ENCODE data around the gene CDKN2AIP. TPM values are rescaled to one million over a fixed set of nuclear protein-coding genes. Genes with fewer than 3 reads are reported as not detected.

Gene CDKN2AIP
- total and polyA plus RNA-seq, 8 donors = 11.0 to 44.3 (median 22.3) TPM

DNA sequence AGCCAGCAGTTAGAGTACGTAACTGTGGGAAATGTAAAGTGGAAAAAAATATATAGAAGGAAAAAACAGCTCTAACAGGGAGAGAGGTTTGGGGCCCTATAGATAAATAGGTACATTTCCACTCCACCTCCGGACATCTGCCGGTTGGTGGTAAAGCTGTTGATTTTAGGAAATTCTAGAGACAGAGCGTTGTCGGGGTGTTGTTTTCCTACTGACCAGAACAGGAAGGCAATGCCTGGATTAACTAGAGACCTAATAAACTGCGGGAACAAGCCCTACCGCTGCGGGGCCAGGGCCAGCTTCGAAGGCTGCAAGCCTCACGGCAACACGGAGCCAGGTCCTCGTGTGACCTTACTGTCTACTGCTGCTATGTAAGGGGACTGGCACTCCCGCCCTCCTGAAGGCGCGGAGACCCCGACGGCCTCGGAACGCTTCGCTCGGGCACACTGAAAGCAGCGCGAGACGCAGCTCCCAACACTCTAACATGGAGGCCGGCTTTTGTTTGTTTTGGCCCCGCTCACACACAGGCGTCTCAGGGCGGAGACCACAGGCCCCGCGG is 702 bp upstream of the CDKN2AIP start:
- H3K9me3 ChIP-seq = no peaks in the 10 kb centered on the region
- H3K4me1 ChIP-seq = peaks cover 20 to 54% (median 36%) of the 10 kb centered on the region in 4 donors
- intact Hi-C loops (cut with DNase I; ENCODE audit: low total_unique reads) = no loop called here
- 0 to 2% (median 1%) methylated on average over 20 to 30 of the region's 30 CpGs for WGBS, 5 donors
- TF ChIP-seq POLR2A (IDR thresholded peaks at IDR 0.05) (no peak), CTCF (IDR thresholded peaks at IDR 0.05) (peak in 1 of 7 experiments; percentile 11)
- peaks cover 19 to 29% (median 28%) of the 10 kb centered on the region in 4 donors for H3K36me3 ChIP-seq
- H3K4me3 ChIP-seq = peak overlapping the region; percentile 68 to 93 (median 80)
- H3K27ac ChIP-seq = peak overlapping the region; percentile 92 to 100 (median 96)
- no peaks in the 10 kb centered on the region for H3K27me3 ChIP-seq
- no peak for DNase-seq

DNA sequence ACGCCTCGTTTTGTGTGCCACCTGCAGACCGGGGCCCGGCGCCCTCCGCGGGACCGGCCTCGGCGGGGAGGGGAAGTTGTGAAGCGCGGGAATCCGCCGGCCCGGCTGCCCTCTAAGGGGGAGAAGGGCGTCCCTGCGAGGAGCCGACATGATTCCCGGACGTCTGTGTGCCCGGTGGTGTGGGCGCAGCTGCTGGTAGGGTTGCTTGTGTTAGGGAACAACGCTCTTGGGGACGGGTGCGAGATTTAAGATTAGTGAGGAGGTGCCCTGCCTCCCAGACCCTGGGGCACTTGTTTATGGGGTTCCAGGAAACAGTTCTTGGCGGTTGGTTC is 627 bp downstream of the CDKN2AIP start:
- WGBS, 5 donors = 0 to 3% (median 0%) methylated on average over 6 to 26 of the region's 26 CpGs
- Histone ChIP-seq H3K4me1 (peaks cover 20 to 64% (median 43%) of the 10 kb centered on the region in 4 donors), H3K27ac (peak overlapping the region; percentile 92 to 100 (median 96)), H3K4me3 (peak overlapping the region; percentile 68 to 93 (median 80)), H3K9me3 (no peaks in the 10 kb centered on the region), H3K27me3 (no peaks in the 10 kb centered on the region), H3K36me3 (peaks cover 26 to 41% (median 41%) of the 10 kb centered on the region in 4 donors)
- no peak for TF ChIP-seq CTCF (IDR thresholded peaks at IDR 0.05)
- no peak for TF ChIP-seq EP300 (IDR thresholded peaks at IDR 0.05)
- no peak for TF ChIP-seq POLR2A (IDR thresholded peaks at IDR 0.05)
- TF ChIP-seq POLR2AphosphoS5 (IDR thresholded peaks at IDR 0.05) = no peak
- DNase-seq = peak in 1 of 2 donors; percentile 46
- intact Hi-C loops (cut with DNase I; ENCODE audit: low total_unique reads) = no loop called here

GRCh38 chr4:183447646-183448045 is 3.2 kb downstream of the CDKN2AIP start:
- intact Hi-C loops (cut with DNase I; ENCODE audit: low total_unique reads) = no loop called here
- no peak for TF ChIP-seq CTCF (IDR thresholded peaks at IDR 0.05)
- no peak for TF ChIP-seq EP300 (IDR thresholded peaks at IDR 0.05)
- no peak for TF ChIP-seq POLR2AphosphoS5 (IDR thresholded peaks at IDR 0.05)
- TF ChIP-seq POLR2A (IDR thresholded peaks at IDR 0.05) = no peak
- H3K27ac ChIP-seq = no peak overlapping the region
- H3K4me3 ChIP-seq = no peak overlapping the region
- no peaks in the 10 kb centered on the region for H3K27me3 ChIP-seq
- H3K9me3 ChIP-seq = no peaks in the 10 kb centered on the region
- 76 to 86% (median 80%) methylated on average over 5 of the region's 5 CpGs for WGBS, 5 donors
- DNase-seq = no peak
- H3K4me1 ChIP-seq = peaks cover 20 to 62% (median 42%) of the 10 kb centered on the region in 4 donors
- H3K36me3 ChIP-seq = peaks cover 31 to 66% (median 65%) of the 10 kb centered on the region in 4 donors

DNA sequence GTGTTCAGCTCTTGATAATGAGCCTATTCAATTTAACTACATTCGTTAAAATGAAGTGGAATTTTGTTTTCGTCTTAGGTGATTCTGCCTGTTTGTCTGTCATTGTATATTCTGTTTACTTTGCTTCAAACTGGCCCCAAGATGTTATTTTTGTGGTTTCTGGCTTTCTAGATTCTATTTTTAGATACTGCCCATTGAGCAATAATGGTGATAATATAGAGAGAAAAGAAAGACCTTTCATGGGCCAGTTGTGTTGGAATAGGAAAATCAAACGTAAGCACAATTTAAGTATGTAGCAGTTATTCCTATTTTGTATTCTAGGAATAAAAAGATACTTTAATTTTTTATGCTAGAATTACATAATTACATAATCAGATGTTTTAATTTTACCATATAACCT is 4.0 kb downstream of the CDKN2AIP start:
- no peak for DNase-seq
- WGBS, 5 donors = 55 to 75% (median 63%) methylated on average over 3 of the region's 3 CpGs
- Histone ChIP-seq H3K9me3 (no peaks in the 10 kb centered on the region), H3K27ac (no peak overlapping the region), H3K4me1 (peaks cover 20 to 54% (median 38%) of the 10 kb centered on the region in 4 donors), H3K27me3 (no peaks in the 10 kb centered on the region), H3K36me3 (peaks cover 31 to 74% (median 72%) of the 10 kb centered on the region in 4 donors), H3K4me3 (no peak overlapping the region)
- no peak for TF ChIP-seq POLR2AphosphoS5 (IDR thresholded peaks at IDR 0.05)
- no peak for TF ChIP-seq EP300 (IDR thresholded peaks at IDR 0.05)
- no peak for TF ChIP-seq POLR2A (IDR thresholded peaks at IDR 0.05)
- no peak for TF ChIP-seq CTCF (IDR thresholded peaks at IDR 0.05)
- intact Hi-C loops (cut with DNase I; ENCODE audit: low total_unique reads) = no loop called here

Data from stomach (tissue), 9 donors.